H1 (cell line): ENCODE results near the gene PAQR5. TPM values are rescaled to one million over a fixed set of nuclear protein-coding genes. Genes with fewer than 3 reads are reported as not detected.

ENCODE experiments used
- CBX8 ChIP-seq: fragments of 300-800, 300-1000 bp; sonication (generic); IDR thresholded peaks from 2 replicates; pipeline ENCODE4 v1.7.1; 2016; ENCODE audit warnings: low read depth, low read length, borderline replicate concordance
- polyA plus RNA-seq, 7 experiments: library from polyadenylated mRNA; depleted of rRNA in 3 of 7; stranded (reverse) in 5 of 7; unstranded in 2 of 7; fragments of >200 nt in 5 of 7; fragments of 200-250 nt in 2 of 7; gene quantifications; 1 replicate in 5 of 7; 2 replicates in 1 of 7; 4 replicates in 1 of 7; pipeline versions ENCODE4 v1.2.1 to v1.2.3, GENCODE V29; 2011 to 2013; ENCODE audit warnings: missing spikeins in 2 of 7, mixed read lengths in 2 of 7
- total RNA-seq: library from RNA; stranded (reverse); fragmentation: NEBNext Ultra II Directional; extraction: Animal tissue kit (Norgen Biotek cat#: 25700); gene quantifications from 2 replicates; pipeline ENCODE4 v1.2.1, GENCODE V29; 2021

Gene PAQR5
- total and polyA plus RNA-seq, 2 of the 8 experiments (the other 6 are each of a cell fraction or from before 2014, with no cell fraction given): 8.7 to 18.1 TPM

- TF ChIP-seq CBX8: no peak
Observed at GRCh38 chr15:69275074-69275670, 23.5 kb upstream of the PAQR5 start (continued).
